PFSK-1 (cell line): ENCODE measurements around the gene TIMM17A.

Source experiments
- FOXP2 ChIP-seq: optimal IDR thresholded peaks from 2 replicates; pipeline ENCODE3; 2011; ENCODE audit warnings: borderline replicate concordance, control low read depth, inconsistent platforms; ENCODE audit not compliant: insufficient read depth; ENCODE audit errors: extremely low read length, extremely low read depth
- POLR2AphosphoS5 ChIP-seq: IDR thresholded peaks from 2 replicates; pipeline ENCODE4 v1.6.1; 2012; ENCODE audit warnings: low read depth, mild to moderate bottlenecking, control low read depth, low read length, moderate library complexity
- REST ChIP-seq, 2 experiments: IDR thresholded peaks; 2 replicates each; pipeline versions ENCODE4 v1.6.1 to v1.8.0; 2011 to 2012; ENCODE audit warnings: low read depth in 2 of 2, low read length in 2 of 2, control low read depth in 1 of 2, inconsistent platforms in 1 of 2, mild to moderate bottlenecking in 1 of 2, moderate library complexity in 1 of 2; ENCODE audit not compliant: insufficient read depth in 1 of 2
- SIN3A ChIP-seq: IDR thresholded peaks from 2 replicates; pipeline ENCODE4 v1.6.1; 2012; ENCODE audit warnings: mild to moderate bottlenecking, low read length, moderate library complexity, borderline replicate concordance; ENCODE audit not compliant: insufficient read depth
- TAF1 ChIP-seq: IDR thresholded peaks from 2 replicates; pipeline ENCODE4 v1.6.1; 2012; ENCODE audit warnings: low read length, control low read depth, borderline replicate concordance; ENCODE audit not compliant: insufficient read depth

Gene TIMM17A

GRCh38 chr1:201945157-201945556 is 10.1 kb upstream of the TIMM17A start:
- no peak for TF ChIP-seq POLR2AphosphoS5
- no peak for TF ChIP-seq REST (IDR thresholded peaks at IDR 0.05; ENCODE audit: insufficient read depth in 1 of 2, low read depth in 2 of 2, low read length in 2 of 2)
- TF ChIP-seq TAF1, result no peak
- no peak for TF ChIP-seq FOXP2
- TF ChIP-seq SIN3A, result no peak

DNA sequence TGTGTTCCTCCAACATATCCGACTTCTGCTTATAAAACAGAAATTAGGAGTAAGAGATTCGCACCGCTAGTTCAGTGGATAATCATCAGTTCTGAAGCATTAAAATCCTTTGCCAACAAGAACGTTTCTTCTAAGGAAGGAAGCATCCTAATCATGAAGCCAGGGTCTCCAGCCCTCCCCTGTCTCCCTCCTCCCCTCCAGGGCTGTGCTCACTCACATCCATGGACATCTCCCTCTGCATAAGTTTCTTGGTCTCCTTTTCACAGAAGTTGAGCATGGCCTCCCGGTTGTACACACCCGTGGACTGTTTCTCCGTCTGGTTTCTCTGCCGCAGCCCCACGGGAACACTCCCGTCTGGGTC is 9.5 kb upstream of the TIMM17A start:
- no peak for TF ChIP-seq POLR2AphosphoS5
- no peak for TF ChIP-seq REST (IDR thresholded peaks at IDR 0.05; ENCODE audit: insufficient read depth in 1 of 2, low read depth in 2 of 2, low read length in 2 of 2)
- no peak for TF ChIP-seq SIN3A
- TF ChIP-seq TAF1, result no peak
- no peak for TF ChIP-seq FOXP2

- TF ChIP-seq REST (IDR thresholded peaks at IDR 0.05; ENCODE audit: insufficient read depth in 1 of 2, low read depth in 2 of 2, low read length in 2 of 2), result no peak
- no peak for TF ChIP-seq TAF1
- no peak for TF ChIP-seq POLR2AphosphoS5
Observed at GRCh38 chr1:201946224-201946908, 8.9 kb upstream of the TIMM17A start, which contains the start of gene LMOD1. Gene LMOD1, minus strand, starts transcription at chr1:201946548. Its CDS starts 208 bp downstream, at chr1:201946340.

GRCh38 chr1:201947697-201948008 is 7.7 kb upstream of the TIMM17A start:
- TF ChIP-seq TAF1 (no peak), POLR2AphosphoS5 (no peak), FOXP2 (no peak), SIN3A (no peak)

DNA sequence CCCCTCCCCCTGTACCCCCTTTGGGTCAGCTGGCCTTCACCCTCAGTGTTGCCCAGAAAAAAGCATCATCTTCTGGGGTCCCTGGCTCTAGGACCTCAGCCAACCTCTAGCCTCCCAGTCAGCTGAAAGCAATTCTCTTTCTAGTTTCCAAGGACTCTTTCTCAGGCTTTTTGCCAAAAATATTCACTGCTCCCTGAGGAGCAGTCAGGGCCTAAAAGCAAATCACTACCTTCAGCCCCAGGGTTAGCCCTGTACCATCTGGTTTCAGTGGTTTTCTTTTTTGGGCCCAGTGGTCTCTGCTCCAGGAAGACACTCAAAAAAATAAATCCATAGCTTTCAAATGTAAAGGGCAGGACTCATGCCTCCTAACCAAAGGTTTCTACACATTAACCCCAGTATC is 5.8 kb upstream of the TIMM17A start:
- TF ChIP-seq TAF1, result no peak
- no peak for TF ChIP-seq SIN3A
- no peak for TF ChIP-seq FOXP2
- no peak for TF ChIP-seq REST (IDR thresholded peaks at IDR 0.05; ENCODE audit: insufficient read depth in 1 of 2, low read depth in 2 of 2, low read length in 2 of 2)
- TF ChIP-seq POLR2AphosphoS5, result no peak
